HK-2 (cell line): Measurements from ENCODE around the gene PHLPP2.
A peak's percentile ranks its signal among the peaks of the same experiment; 100 is the strongest.
"Not testable (repeated sequence)": the region's sequence is repeated elsewhere in the genome, so short reads cannot be mapped to it uniquely, and the experiment has no call there.

Source experiments
- DNase-seq: peaks from one replicate; pipeline ENCODE4 v3.0.0-alpha.2; 2018; ENCODE audit not compliant: unreplicated experiment

PHLPP2 gene

DNA sequence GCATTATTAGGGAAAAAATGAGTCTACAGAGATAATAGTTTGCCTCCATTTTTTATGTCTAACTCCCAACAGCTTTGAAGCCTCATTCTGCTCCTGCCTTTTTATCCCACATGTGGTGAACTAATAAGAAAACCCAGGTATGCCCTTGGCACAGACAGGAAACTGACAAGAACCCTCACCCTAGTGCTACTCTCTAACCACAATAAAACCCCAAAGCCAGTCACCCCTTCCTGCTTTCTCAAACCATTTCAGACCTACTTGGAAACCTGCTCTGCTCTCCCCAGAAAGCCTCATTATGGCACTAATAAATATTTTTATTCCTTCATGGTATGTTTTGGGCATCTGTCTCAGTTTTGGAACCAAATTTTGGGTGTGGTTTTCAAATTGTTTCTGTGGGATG is 102.4 kb downstream of the PHLPP2 start:
- no peak for DNase-seq

DNA sequence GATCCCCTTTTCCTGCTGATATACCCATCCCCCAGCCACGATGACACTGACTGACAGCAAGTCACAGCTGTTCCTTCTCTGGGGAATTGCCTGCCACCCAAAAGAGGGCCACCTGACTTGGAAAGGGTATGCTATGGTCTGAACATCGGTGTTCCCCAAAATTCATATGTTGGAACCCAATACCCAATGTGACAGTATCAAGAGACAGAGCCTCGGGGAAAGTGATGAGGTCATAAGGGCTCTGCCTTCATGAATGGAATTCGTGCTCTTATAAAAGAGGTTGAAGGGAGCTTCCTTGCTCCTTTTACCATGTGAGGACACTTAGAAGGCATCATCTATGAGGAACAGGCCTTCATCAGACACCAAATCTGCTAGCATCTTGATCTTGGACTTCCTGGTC is 106.1 kb downstream of the PHLPP2 start:
- DNase-seq: no peak

DNA sequence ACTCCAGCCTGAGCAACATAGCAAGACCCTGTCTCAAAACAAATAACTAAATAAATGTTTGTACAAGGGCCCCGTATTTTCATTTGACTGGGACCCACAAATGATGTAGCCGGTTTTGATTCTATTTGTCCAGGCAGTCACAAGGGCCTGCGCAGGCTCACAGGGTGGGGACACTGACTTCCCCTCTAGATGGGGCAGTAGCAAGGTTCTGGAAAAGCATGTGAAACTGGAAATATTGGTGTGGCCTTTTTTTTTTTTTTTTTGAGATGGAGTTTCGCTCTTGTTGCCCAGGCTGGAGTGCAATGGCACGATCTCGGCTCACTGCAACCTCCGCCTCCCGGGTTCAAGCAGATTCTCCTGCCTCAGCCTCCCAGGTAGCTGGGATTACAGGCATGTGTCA is 109.5 kb downstream of the PHLPP2 start:
- DNase-seq: not testable (repeated sequence)

DNA sequence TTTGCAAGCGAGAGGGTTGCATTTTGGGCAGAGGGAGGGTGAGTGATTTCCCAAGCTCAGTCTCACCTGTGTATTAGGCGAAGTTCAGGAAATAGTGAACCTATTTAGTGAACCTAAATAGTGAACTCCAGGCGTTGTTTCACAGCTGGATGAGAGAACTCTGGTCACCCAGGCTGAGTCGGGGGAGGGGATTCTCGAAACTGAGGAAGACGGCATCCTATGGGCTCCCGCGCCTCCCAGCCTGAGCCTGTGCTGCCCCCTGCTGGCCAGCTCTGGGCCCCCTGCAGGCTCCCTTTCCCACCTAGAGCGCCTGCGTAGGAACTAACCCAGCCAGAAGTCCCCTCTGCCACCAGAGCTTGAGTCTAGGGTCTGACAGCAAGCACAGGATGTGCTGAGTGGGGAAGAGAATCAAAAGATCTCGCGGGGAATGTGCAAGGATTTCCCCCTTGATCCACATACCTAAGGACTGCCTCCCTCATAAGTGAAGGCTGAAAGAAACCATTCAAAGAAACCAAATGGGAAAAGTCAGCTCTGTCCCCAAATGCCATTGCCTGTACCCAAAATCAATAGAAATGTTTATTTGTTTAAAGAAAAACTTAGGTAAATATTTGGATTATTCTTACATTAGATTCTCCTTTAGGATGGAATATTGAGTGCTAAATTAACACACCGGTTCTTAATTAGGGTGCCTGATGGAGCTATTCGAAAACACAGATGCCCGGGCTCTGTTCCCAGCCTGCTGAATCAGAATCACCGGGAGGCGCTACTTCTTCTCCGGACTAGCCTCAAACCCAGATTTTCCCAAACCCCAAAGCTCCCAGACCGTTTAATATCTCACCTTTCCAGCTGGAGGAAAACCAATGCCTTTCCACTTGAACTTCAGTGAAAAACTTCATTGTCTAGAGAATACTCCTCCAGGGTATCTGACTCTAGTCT is 113.3 kb downstream of the PHLPP2 start:
- DNase-seq: peak; percentile 80

DNA sequence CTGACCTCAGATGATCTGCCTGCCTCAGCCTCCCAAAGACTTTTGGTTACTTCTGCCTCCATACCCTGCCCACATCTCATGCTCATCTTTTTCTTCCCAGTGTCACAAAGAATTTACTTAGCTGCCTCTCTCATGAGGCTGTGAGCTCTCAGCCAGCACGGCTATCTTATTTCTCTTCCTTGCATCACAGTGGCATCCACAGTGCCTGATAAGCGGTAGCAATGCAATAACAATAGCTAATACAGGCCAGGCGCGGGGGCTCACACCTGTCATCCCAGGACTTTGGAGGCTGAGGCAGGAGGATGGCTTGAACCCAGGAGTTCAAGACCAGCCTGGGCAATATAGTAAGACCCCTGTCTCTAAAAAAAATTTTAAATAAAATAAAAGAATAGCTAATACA is 114.1 kb downstream of the PHLPP2 start:
- DNase-seq: no peak

DNA sequence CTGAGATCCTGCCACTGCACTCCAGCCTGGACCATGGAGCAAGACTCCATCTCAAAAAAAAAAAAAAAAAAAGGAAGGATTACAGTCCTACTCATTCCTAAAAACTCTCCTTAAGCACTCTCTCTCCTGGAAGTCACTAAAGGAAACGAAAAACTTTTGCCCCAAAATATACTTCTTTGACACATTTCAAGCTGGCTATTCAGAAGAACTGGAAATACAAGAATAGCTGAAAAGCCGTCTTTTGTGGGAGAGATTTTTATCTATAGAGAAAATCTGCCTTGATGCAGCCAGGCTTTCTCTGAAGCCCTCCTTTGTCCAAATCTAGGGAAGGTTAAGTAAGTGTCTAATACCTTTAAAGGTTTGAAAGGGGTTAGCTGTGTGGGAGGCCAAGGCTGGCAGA is 115.4 kb downstream of the PHLPP2 start:
- no peak for DNase-seq

DNA sequence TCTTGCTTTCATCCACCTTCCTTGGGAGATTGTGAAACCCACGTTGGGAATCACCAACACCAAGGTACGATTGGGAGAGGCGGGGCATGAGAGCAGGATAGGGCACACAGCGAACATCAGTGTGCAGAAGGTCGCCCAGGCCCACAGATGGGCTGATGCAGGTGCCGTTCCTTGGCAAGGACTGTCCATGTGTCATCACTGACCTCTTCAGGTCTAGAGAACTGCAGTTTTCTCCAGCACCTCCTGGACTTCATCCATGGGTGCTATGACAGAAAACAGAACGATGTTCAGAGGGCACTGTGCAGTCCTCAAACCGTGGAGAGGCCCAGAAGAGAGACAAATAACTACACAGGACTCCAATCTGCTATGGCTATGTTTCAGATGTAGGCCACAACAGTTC is 123.7 kb downstream of the PHLPP2 start:
- DNase-seq: no peak

DNA sequence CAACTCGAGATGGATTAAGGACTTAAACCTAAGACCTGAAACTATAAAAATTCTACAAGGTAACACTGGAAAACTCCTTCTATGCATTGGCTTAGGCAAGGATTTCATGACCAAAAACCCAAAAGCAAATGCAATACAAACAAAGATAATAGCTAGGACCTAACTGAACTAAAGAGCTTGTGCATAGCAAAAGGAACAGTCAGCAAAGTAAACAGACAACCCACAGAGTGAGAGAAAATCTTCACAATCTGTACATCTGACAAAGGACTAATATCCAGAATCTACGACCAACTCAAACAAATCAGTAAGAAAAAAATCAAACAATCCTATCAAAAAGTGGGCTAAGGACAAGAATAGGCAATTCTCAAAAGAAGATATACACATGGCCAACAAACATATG is 126.1 kb downstream of the PHLPP2 start:
- DNase-seq: not testable (repeated sequence)

DNA sequence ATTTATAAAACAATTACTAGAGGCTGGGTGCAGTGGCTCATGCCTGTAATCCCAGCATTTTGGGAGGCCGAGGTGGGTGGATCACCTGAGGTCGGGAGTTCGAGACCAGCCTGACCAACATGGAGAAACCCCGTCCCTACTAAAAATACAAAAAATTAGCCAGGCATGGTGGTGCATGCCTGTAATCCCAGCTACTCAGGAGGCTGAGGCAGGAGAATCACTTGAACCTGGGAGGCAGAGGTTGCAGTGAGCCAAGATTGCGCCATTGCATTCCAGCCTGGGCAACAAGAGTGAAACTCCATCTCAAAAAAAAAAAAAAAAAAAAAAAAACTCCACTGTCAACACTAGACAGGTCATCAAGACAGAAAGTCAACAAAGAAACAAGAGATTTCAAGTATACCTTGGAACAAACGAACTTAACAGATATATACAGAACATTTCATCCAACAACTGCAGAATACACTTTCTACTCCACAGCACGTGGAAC is 129.1 kb downstream of the PHLPP2 start:
- not testable (repeated sequence) for DNase-seq
